Astrocyte of the hippocampus (primary cell): ENCODE measurements around the gene XAGE3.
"Not testable (repeated sequence)": the region's sequence is repeated elsewhere in the genome, so short reads cannot be mapped to it uniquely, and the experiment has no call there.

Experiments
- DNase-seq: peaks from one replicate; pipeline ENCODE4 v3.0.0; 2011; ENCODE audit warnings: low read depth, low spot score

The XAGE3 gene

DNA sequence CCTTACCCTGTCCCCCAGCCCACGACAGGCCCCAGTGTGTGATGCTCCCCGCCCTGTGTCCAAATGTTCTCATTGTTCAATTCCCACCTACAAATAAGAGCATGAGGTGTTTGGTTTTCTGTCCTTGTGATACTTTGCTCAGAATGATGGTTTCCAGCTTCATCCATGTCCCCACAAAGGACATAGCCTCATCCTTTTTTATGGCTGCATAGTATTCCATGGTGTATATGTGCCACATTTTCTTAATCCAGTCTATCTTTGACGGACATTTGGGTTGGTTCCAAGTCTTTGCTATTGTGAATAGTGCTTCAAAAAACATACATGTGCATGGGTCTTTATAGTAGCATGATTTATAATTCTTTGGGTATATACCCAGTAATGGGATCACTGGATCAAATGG lies 24.3 kb downstream of the XAGE3 start:
- not testable (repeated sequence) for DNase-seq

DNA sequence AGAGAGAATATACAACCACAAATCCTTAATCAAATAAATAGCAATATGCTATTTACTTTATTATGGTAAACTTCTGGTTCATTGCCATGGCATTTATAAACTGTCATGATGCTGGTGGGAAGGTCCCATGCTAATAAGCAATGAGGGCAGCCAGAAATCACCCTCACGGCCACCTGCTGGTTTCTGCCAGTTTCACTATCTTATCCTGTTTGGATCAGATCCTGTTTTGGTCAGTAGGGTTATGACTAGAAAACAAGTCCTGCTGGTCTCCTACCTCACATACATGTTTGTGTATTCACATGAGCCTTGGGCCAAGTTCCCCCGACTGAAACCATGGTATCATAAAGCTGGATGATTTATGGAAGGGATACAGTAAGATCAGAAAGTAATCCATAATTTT lies 28.7 kb downstream of the XAGE3 start:
- DNase-seq = no peak

DNA sequence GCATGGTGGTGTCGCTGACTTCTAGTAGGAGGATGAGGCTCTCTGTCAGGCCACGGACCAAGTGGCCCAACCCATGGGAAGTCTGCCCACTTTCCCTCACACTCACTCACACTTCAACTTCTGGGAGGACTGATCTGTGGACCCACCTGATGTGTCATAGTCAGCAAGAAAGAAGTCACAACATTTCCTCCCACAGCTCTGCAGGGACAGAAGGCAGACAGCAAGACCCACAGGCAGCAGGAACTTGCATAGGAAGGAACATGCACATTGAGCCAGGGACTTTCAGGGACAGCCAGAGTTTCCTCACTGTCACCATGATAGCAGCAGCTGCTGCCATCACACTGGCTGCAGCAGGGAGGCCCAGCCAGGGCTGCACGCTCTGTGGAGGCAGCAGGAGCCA lies 37.3 kb downstream of the XAGE3 start:
- no peak for DNase-seq

DNA sequence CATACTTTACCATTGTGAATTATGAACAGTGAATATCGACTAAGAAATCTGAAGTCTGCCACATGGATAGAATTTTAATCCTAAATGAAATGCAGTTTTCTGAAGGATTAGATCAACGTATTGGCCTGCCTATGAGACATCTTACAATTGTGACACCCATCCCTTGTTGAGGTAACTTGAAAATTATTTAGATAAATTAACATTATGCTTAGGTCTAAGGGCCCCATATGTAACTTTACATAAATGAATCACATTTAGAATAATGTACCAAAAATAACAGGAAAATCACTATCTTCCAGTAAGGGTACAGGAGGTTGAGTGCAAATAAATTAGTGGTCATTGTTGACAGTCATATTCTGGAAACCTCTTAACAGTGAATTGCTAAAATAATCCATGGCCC lies 43.3 kb downstream of the XAGE3 start:
- no peak for DNase-seq

DNA sequence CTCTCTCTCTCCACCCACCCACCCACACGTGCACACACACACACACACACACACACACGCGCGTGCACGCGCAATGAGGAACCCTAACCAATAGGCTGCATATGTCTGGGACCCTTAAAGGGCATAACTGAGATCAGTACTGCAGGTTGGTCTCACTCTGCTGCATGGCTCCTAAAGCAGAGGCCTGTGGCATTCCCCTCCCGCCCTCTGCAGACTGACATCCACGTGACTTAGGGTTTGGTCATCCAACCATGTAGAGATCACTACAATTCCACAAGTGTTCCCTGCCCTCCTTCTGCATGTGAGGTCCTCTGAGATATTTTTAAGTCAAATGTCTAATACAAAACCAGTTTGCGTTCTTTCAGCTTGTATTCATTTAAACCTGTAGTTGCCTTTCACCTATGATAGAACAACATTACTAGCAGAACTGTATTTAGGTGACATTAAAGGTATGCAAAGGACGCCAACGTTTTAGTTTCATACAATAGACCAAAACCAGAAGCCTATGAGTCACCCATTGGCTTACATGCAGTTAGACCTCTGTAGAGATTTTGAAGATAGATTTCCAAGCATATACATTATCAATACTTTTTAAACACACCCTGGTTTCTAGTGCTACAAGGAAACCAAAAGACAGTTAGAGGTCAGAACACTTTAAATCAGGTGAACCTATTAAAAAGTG lies 46.7 kb downstream of the XAGE3 start:
- no peak for DNase-seq

DNA sequence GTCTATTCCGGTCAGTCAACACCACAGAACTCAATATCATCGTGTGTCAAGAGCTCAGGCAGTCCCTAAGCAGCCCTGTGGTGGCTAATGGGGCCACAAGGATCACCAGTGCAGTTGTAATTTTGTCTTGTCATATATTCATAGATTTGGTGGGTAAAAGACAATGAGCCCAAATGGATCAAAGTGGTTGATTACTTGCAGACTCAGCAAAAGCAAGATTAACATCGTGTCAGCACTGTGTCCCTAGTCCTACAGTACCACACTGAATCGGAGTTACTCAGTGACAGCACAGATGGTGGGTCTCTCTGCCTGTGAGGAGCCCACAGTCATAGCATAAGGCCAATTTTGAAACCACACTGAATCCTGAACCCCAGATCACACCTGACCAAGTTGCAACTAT lies 48.1 kb downstream of the XAGE3 start:
- no peak for DNase-seq
